GM10248 (cell line): ENCODE data around the gene STK24.

Experiments
- CTCF ChIA-PET: fragments of 300-600 bp; sonication (Branson Sonifier 250); formaldehyde crosslinking; extraction: SDS; loops from one replicate; lab custom pipeline; 2021; ENCODE audit warnings: antibody characterized with exemption; lab: Yijun Ruan, JAX
- POLR2A ChIA-PET: fragments of 350-650 bp; sonication (Branson Sonifier 250); formaldehyde crosslinking; extraction: SDS; loops from one replicate; lab custom pipeline; 2020; ENCODE audit warnings: antibody characterized with exemption; lab: Yijun Ruan, JAX
- DNase-seq: peaks from one replicate; pipeline ENCODE4 v3.0.0; 2012; ENCODE audit errors: extremely low spot score
- CTCF ChIP-seq: IDR thresholded peaks from 2 replicates; pipeline ENCODE4 v1.5.1; 2012; ENCODE audit warnings: mild to moderate bottlenecking, low read depth; ENCODE audit errors: extremely low read depth, missing control alignments, control extremely low read depth

The STK24 gene

GRCh38 chr13:98457053-98457452, 119.9 kb downstream of the STK24 start:
- no peak for TF ChIP-seq CTCF
- CTCF ChIA-PET = interaction anchor here (0.8 to 4.8 kb wide), 5 partner anchors 10 to 383 kb away, joined by 3 to 43 read pairs (median 12); no protein-coding TSS in a partner anchor
- no peak for DNase-seq
- POLR2A ChIA-PET = no interaction called here

DNA sequence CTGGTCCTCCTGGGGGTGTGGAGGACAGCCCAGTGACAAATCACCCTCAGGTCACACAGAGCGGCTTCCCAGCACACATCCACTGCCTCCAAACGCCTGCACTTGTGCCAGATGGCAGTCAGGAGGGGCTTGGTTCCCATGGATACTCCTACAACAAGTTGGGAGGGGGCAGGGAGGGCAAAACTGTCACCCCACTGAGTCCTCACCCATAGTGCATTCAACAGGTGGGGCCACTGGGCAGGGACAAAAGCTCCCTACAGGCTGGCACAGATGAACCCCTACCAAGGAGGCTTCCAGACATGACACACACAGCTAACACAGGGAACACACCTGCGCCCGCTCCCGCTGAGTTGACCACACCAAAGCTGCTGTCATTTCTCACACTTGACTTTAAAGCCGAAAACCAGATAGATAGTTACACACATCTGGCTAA, 120.5 kb downstream of the STK24 start:
- CTCF ChIA-PET = interaction anchor here (0.8 to 4.8 kb wide), 5 partner anchors 10 to 384 kb away, joined by 3 to 43 read pairs (median 12); no protein-coding TSS in a partner anchor
- TF ChIP-seq CTCF = no peak
- POLR2A ChIA-PET = no interaction called here
- DNase-seq = no peak

- no peak for TF ChIP-seq CTCF
- POLR2A ChIA-PET = no interaction called here
- CTCF ChIA-PET = interaction anchor here (3.5 to 4.8 kb wide), 2 partner anchors 8 to 198 kb away, joined by 12 to 43 read pairs; no protein-coding TSS in a partner anchor
- no peak for DNase-seq
Measured at GRCh38 chr13:98454389-98454881, 122.5 kb downstream of the STK24 start.

- POLR2A ChIA-PET = no interaction called here
- no peak for DNase-seq
- TF ChIP-seq CTCF = no peak
- CTCF ChIA-PET = interaction anchor here (3.9 kb wide), 1 partner anchor 200 kb away, joined by 23 read pairs; no protein-coding TSS in a partner anchor
Measured at GRCh38 chr13:98452851-98453843, 123.8 kb downstream of the STK24 start.

DNA sequence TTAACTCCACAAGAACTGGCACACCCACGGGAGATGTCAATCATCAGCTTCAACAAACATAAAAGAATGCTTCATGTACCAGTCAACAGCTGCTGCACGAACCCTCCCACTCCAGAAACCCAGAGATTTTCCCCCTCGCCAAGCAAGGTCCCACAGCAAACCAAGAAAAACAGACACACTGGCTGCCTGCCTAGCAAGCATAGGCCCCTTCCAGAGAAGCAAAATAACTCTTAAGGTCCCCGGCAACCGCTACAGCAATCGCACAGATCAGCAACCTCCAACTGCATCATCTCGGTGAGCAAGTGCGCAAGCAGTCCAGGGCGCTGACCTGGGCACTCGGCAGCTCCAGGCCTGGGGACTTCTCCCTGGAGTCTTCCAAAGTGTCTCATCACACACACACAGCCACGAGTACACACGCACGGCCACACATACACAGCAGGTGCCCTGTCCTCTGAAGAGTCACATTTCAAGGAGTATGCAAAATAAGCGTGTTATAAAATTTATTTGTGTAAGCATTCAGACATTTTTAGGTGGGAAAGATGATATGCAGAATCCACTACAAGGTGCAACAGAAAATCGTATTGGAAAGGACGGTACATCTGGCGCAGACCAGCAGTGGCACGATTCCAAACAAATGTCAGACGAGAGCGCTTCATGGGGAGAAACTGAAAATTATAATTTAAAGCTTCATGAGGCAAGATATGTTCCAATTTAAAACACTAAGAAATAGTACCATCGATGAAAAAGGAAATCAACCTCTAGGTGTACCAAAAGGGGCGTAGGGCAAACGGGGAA, 125.0 kb downstream of the STK24 start:
- CTCF ChIA-PET = interaction anchor here (1.0 to 3.9 kb wide), 4 partner anchors 12 to 222 kb away, joined by 3 to 23 read pairs (median 10); no protein-coding TSS in a partner anchor
- no peak for DNase-seq
- POLR2A ChIA-PET = no interaction called here
- TF ChIP-seq CTCF = no peak
